ENCODE results near the gene TFR2. TPM values are rescaled to one million over a fixed set of nuclear protein-coding genes. Genes with fewer than 3 reads are reported as not detected.

TFR2 gene
- total RNA-seq, 4 donors from 2014 or later = 0.60 to 0.68 (median 0.64) TPM; not detected in 1

GRCh38 chr7:100685631-100686145 lies 44.3 kb upstream of the TFR2 start:
- H3K4me3 ChIP-seq = no peak overlapping the region
- H3K27ac ChIP-seq = no peak overlapping the region
- peaks cover 0 to 60% (median 20%) of the 10 kb centered on the region in 4 donors for H3K36me3 ChIP-seq
- no peak for DNase-seq
- no peaks in the 10 kb centered on the region for H3K9me3 ChIP-seq
- intact Hi-C loops (cut with DNase I; ENCODE audit: low total_unique reads) (no loop called here), in situ Hi-C loops (cut with MboI; ENCODE audit: low pct_ligation_motif_present in 1 of 4, low pct_unique_long_range_greater_than_20kb in 1 of 4, low sequenced_read_pairs in 3 of 4) (loop anchor here in 3 of 4 donors (25.0 kb wide), 2 partner anchors 98 to 223 kb away; partner anchors contain the start of genes SPACDR (in 2 of the 3), FBXO24 (in 1 of the 3) and LRCH4 (in 1 of the 3))
- H3K27me3 ChIP-seq = no peaks in the 10 kb centered on the region
- WGBS, 2 donors (ENCODE audit: low coverage in 1 of 2) = 86 to 93% methylated on average over 6 to 17 of the region's 17 CpGs
- peaks cover 0 to 13% (median 3%) of the 10 kb centered on the region in 4 donors for H3K4me1 ChIP-seq
- TF ChIP-seq EP300 (IDR thresholded peaks at IDR 0.05; ENCODE audit: low read depth) = no peak
- no peak for TF ChIP-seq POLR2A (IDR thresholded peaks at IDR 0.05)
- TF ChIP-seq CTCF (IDR thresholded peaks at IDR 0.05) = no peak
- TF ChIP-seq POLR2AphosphoS5 (IDR thresholded peaks at IDR 0.05) = no peak

- no peak for DNase-seq
- Histone ChIP-seq H3K4me3 (no peak overlapping the region), H3K36me3 (peaks cover 0 to 60% (median 20%) of the 10 kb centered on the region in 4 donors), H3K27me3 (no peaks in the 10 kb centered on the region), H3K4me1 (peaks cover 0 to 7% (median 2%) of the 10 kb centered on the region in 4 donors), H3K9me3 (no peaks in the 10 kb centered on the region), H3K27ac (no peak overlapping the region)
- whole genome bisulfite sequencing, 2 donors (ENCODE audit: low coverage in 1 of 2) = 91% methylated on average over 18 of the region's 18 CpGs; no CpG with 5 or more reads in 1 of the 2 donors
- intact Hi-C loops (cut with DNase I; ENCODE audit: low total_unique reads) (no loop called here), in situ Hi-C loops (cut with MboI; ENCODE audit: low pct_ligation_motif_present in 1 of 4, low pct_unique_long_range_greater_than_20kb in 1 of 4, low sequenced_read_pairs in 3 of 4) (loop anchor here in 3 of 4 donors (25.0 kb wide), 2 partner anchors 98 to 223 kb away; partner anchors contain the start of genes SPACDR (in 2 of the 3), FBXO24 (in 1 of the 3) and LRCH4 (in 1 of the 3))
- TF ChIP-seq POLR2AphosphoS5 (IDR thresholded peaks at IDR 0.05) (no peak), EP300 (IDR thresholded peaks at IDR 0.05; ENCODE audit: low read depth) (no peak), CTCF (IDR thresholded peaks at IDR 0.05) (no peak), POLR2A (IDR thresholded peaks at IDR 0.05) (no peak)
These were observed 43.8 kb upstream of the TFR2 start for GRCh38 chr7:100685049-100685605.

DNA sequence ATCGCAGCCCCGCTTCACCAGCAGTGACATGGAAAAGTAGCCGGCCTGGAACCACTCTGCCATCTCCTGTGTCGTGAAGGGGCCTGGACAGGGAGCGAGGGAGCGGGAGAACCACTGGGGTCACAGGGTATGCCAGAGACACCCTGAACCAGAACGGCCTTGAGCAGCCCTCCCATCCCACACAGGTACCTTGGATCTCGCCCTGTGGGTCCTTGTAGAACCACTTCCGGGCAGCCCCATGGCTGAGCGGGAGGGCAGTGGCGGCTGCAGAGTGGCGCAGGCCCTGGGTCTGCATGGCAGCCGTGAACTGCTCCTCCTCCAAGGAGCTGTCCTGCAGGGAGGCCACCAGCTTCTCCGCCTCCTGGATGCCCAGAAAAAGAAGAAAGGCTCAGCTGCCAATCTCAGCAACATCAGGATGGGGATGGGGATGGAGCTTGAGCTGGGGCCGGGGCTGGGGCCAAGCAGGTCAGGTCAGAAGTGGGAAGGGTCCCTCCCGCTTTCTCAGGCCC lies 43.2 kb upstream of the TFR2 start:
- WGBS, 2 donors (ENCODE audit: low coverage in 1 of 2) = 92% methylated on average over 14 of the region's 16 CpGs; no CpG with 5 or more reads in 1 of the 2 donors
- Histone ChIP-seq H3K4me1 (peaks cover 0 to 2% (median 0%) of the 10 kb centered on the region in 4 donors), H3K9me3 (no peaks in the 10 kb centered on the region), H3K4me3 (no peak overlapping the region), H3K27ac (no peak overlapping the region), H3K36me3 (peaks cover 0 to 60% (median 20%) of the 10 kb centered on the region in 4 donors), H3K27me3 (no peaks in the 10 kb centered on the region)
- DNase-seq = no peak
- in situ Hi-C loops (cut with MboI; ENCODE audit: low pct_ligation_motif_present in 1 of 4, low pct_unique_long_range_greater_than_20kb in 1 of 4, low sequenced_read_pairs in 3 of 4) (loop anchor here in 3 of 4 donors (25.0 kb wide), 2 partner anchors 97 to 222 kb away; partner anchors contain the start of genes SPACDR (in 2 of the 3), FBXO24 (in 1 of the 3) and LRCH4 (in 1 of the 3)), intact Hi-C loops (cut with DNase I; ENCODE audit: low total_unique reads) (no loop called here)
- no peak for TF ChIP-seq POLR2AphosphoS5 (IDR thresholded peaks at IDR 0.05)
- no peak for TF ChIP-seq EP300 (IDR thresholded peaks at IDR 0.05; ENCODE audit: low read depth)
- TF ChIP-seq CTCF (IDR thresholded peaks at IDR 0.05) = no peak
- TF ChIP-seq POLR2A (IDR thresholded peaks at IDR 0.05) = no peak
